PC-3 (cell line): Measurements from ENCODE around the gene GATAD2B. TPM values are rescaled to one million over a fixed set of nuclear protein-coding genes. Genes with fewer than 3 reads are reported as not detected.

Source experiments
- ATAC-seq: fragments of 200-7000 bp; cut with Tn5 transposase; 2 replicates; pipeline ENCODE4 v1.9.1; 2020; ENCODE audit warnings: mild to moderate bottlenecking, moderate library complexity
- BruUV-seq: library from RNA; stranded (reverse); fragments of 400-500 nt; replicated peaks from 2 replicates; lab custom pipeline; 2021; lab: Mats Ljungman, UMichigan
- CTCF ChIA-PET: fragments of 300-600 bp; sonication (Branson Sonifier 250); formaldehyde crosslinking; loops from one replicate; lab custom pipeline; 2022; ENCODE audit warnings: antibody characterized with exemption; lab: Charles Lee
- POLR2A ChIA-PET: fragments of 300-600 bp; sonication (Branson Sonifier 250); formaldehyde crosslinking; loops from one replicate; lab custom pipeline; 2022; ENCODE audit warnings: antibody characterized with exemption; ENCODE audit not compliant: unreplicated experiment; lab: Charles Lee
- DNase-seq: peaks from one replicate; pipeline ENCODE4 v3.0.0-alpha.2; 2015
- H2AFZ ChIP-seq: fragments of 300-600 bp; sonication (generic); 2 replicates; pipeline ENCODE4 v1.6.0; 2016; ENCODE audit warnings: antibody characterized with exemption, low read length
- H3F3A ChIP-seq: fragments of 300-600 bp; sonication (generic); one replicate; pipeline ENCODE4 v1.6.0; 2017; ENCODE audit warnings: antibody characterized with exemption, low read length, control low read depth, mild to moderate bottlenecking; ENCODE audit not compliant: unreplicated experiment
- H3K27ac ChIP-seq: fragments of 300-600 bp; sonication (generic); 2 replicates; pipeline ENCODE4 v1.5.1; 2016; ENCODE audit warnings: mild to moderate bottlenecking, low read length
- H3K27me3 ChIP-seq: fragments of 300-600 bp; sonication (generic); 2 replicates; pipeline ENCODE4 v1.6.1; 2016; ENCODE audit warnings: low read length, mixed read lengths
- H3K36me3 ChIP-seq: fragments of 300-600 bp; sonication (generic); 2 replicates; pipeline ENCODE4 v1.6.1; 2016; ENCODE audit warnings: low read depth, mixed run types, low read length, mixed read lengths
- H3K4me1 ChIP-seq: fragments of 300-600 bp; sonication (generic); 2 replicates; pipeline ENCODE4 v1.5.1; 2016; ENCODE audit warnings: low read length; ENCODE audit not compliant: insufficient read depth
- H3K4me2 ChIP-seq: fragments of 300-600 bp; sonication (generic); 2 replicates; pipeline ENCODE4 v1.6.0; 2016; ENCODE audit warnings: low read length
- H3K4me3 ChIP-seq: fragments of 300-600 bp; sonication (generic); 2 replicates; pipeline ENCODE4 v1.5.1; 2016; ENCODE audit warnings: mild to moderate bottlenecking, low read length, mixed read lengths
- H3K79me2 ChIP-seq: fragments of 300-600 bp; sonication (generic); 2 replicates; pipeline ENCODE4 v1.6.1; 2017; ENCODE audit warnings: low read length, mixed read lengths
- H3K9ac ChIP-seq: fragments of 300-600 bp; sonication (generic); 2 replicates; pipeline ENCODE4 v1.6.0; 2016; ENCODE audit warnings: mild to moderate bottlenecking, low read length
- H3K9me2 ChIP-seq: fragments of 300-600 bp; sonication (generic); replicated peaks from 2 replicates; pipeline ENCODE4 v1.6.1; 2016; ENCODE audit warnings: mixed run types, low read length, mixed read lengths
- H3K9me3 ChIP-seq: fragments of 300-600 bp; sonication (generic); 2 replicates; pipeline ENCODE4 v1.6.1; 2016; ENCODE audit warnings: low read length, mixed read lengths
- H4K20me1 ChIP-seq: fragments of 300-600 bp; sonication (generic); 2 replicates; pipeline ENCODE4 v1.6.1; 2016; ENCODE audit warnings: low read length, mixed read lengths
- CTCF ChIP-seq: fragments of 300-600 bp; sonication (generic); conservative IDR thresholded peaks from 2 replicates; pipeline ENCODE4 v1.5.1; 2017; ENCODE audit warnings: antibody characterized with exemption, low read depth, mild to moderate bottlenecking, low read length
- EZH2 ChIP-seq: fragments of 300-600 bp; sonication (generic); IDR thresholded peaks from one replicate; pipeline ENCODE4 v1.6.1; 2017; ENCODE audit warnings: antibody characterized with exemption, mild to moderate bottlenecking, low read length; ENCODE audit not compliant: unreplicated experiment
- EZH2phosphoT487 ChIP-seq: fragments of 300-600 bp; sonication (generic); IDR thresholded peaks from 2 replicates; pipeline ENCODE4 v1.6.1; 2018; ENCODE audit warnings: mild to moderate bottlenecking, antibody characterized with exemption, low read length, borderline replicate concordance
- intact Hi-C: fragments of 100-400 bp; cut with micrococcal nuclease; formaldehyde crosslinking; loops from 2 replicates; pipeline ENCODE4 v1.9.0; 2023
- total RNA-seq: library from RNA; depleted of rRNA; stranded (reverse); fragments of >200 nt; gene quantifications from 2 replicates; pipeline ENCODE4 v1.2.3, GENCODE V29; 2014

Gene GATAD2B
- total RNA-seq, 1 experiment from 2014 or later: 7.2 TPM

- no peaks in the 10 kb centered on the region for H3K79me2 ChIP-seq
- no peak overlapping the region for H3K9ac ChIP-seq
- CTCF ChIA-PET: no interaction called here
Measured at GRCh38 chr1:153779781-153780541, 142.8 kb downstream of the GATAD2B start.

GRCh38 chr1:153778824-153779519 is 143.8 kb downstream of the GATAD2B start:
- no TSS peak for BruUV-seq
- no peaks in the 10 kb centered on the region for H3K9me2 ChIP-seq
- ChIA-PET CTCF (no interaction called here), POLR2A (no interaction called here)
- no peak overlapping the region for H2AFZ ChIP-seq
- H3K79me2 ChIP-seq: no peaks in the 10 kb centered on the region
- no peak overlapping the region for H3K27ac ChIP-seq
- no peaks in the 10 kb centered on the region for H3K9me3 ChIP-seq
- H3K4me1 ChIP-seq: peaks cover 19% of the 10 kb centered on the region
- TF ChIP-seq EZH2phosphoT487 (no peak), CTCF (no peak), EZH2 (no peak)
- no peak for ATAC-seq
- no peak for DNase-seq
- intact Hi-C loops: no loop called here
- no peak overlapping the region for H3K4me2 ChIP-seq
- no peak overlapping the region for H3K4me3 ChIP-seq
- no peaks in the 10 kb centered on the region for H3K27me3 ChIP-seq
- no peaks in the 10 kb centered on the region for H3K36me3 ChIP-seq
- no peaks in the 10 kb centered on the region for H4K20me1 ChIP-seq
- no peaks in the 10 kb centered on the region for H3F3A ChIP-seq
- H3K9ac ChIP-seq: no peak overlapping the region

More at GRCh38 chr1:153779781-153780541, 142.8 kb downstream of the GATAD2B start:
- DNase-seq: no peak
- no TSS peak for BruUV-seq
- Histone ChIP-seq H3F3A (no peaks in the 10 kb centered on the region), H3K4me3 (no peak overlapping the region), H3K4me1 (peaks cover 16% of the 10 kb centered on the region), H3K36me3 (no peaks in the 10 kb centered on the region), H3K9me2 (no peaks in the 10 kb centered on the region), H2AFZ (no peak overlapping the region), H3K4me2 (no peak overlapping the region), H3K27ac (no peak overlapping the region), H4K20me1 (no peaks in the 10 kb centered on the region), H3K9me3 (no peaks in the 10 kb centered on the region), H3K27me3 (no peaks in the 10 kb centered on the region)
- TF ChIP-seq EZH2phosphoT487 (no peak), CTCF (no peak), EZH2 (no peak)
- intact Hi-C loops: no loop called here
- POLR2A ChIA-PET: no interaction called here
- no peak for ATAC-seq
